WTC11 (cell line): Measurements from ENCODE around the gene SNX1. TPM values are rescaled to one million over a fixed set of nuclear protein-coding genes. Genes with fewer than 3 reads are reported as not detected.

Experiments
- ATAC-seq: fragments of 200-7000 bp; cut with Tn5 transposase; 2 replicates; pipeline ENCODE4 v1.10.0; 2021; ENCODE audit warnings: mild to moderate bottlenecking, moderate library complexity
- CTCF ChIA-PET: fragments of 300-600 bp; sonication (Branson Sonifier 250); formaldehyde crosslinking; loops from one replicate; lab custom pipeline; 2021; ENCODE audit warnings: antibody characterized with exemption; lab: Charles Lee
- POLR2A ChIA-PET: fragments of 350-600 bp; sonication (Branson Sonifier 250); formaldehyde crosslinking; loops from one replicate; lab custom pipeline; 2021; ENCODE audit warnings: antibody characterized with exemption; lab: Charles Lee
- DNase-seq: peaks from one replicate; pipeline ENCODE4 v3.0.0; 2021; ENCODE audit warnings: low spot score
- H3K27ac Mint-ChIP-seq: 2 replicates; pipeline ENCODE4 v1.8.0; 2021; ENCODE audit warnings: mixed read lengths
- H3K27me3 Mint-ChIP-seq: 2 replicates; pipeline ENCODE4 v1.8.0; 2021; ENCODE audit warnings: low read depth, mild to moderate bottlenecking, moderate library complexity, mixed read lengths
- H3K36me3 Mint-ChIP-seq: 2 replicates; pipeline ENCODE4 v1.8.0; 2021; ENCODE audit warnings: mixed read lengths
- H3K4me1 Mint-ChIP-seq: 2 replicates; pipeline ENCODE4 v1.8.0; 2022; ENCODE audit warnings: mixed read lengths
- H3K4me3 Mint-ChIP-seq: 2 replicates; pipeline ENCODE4 v1.8.0; 2021; ENCODE audit warnings: mild to moderate bottlenecking, moderate library complexity, mixed read lengths
- H3K9me3 Mint-ChIP-seq: 2 replicates; pipeline ENCODE4 v1.8.0; 2021; ENCODE audit warnings: mixed read lengths
- AR ChIP-seq: fragments of 250-450 bp; sonication (Bioruptor Pico); IDR thresholded peaks from 2 replicates; pipeline ENCODE4 v1.9.0; 2021; ENCODE audit warnings: mild to moderate bottlenecking
- CREB1 ChIP-seq: sonication (generic); formaldehyde crosslinking; IDR thresholded peaks from 2 replicates; pipeline ENCODE4 v1.8.0; 2023; ENCODE audit warnings: mild to moderate bottlenecking, missing genetic modification reagents
- EMX1 ChIP-seq: fragments of 250-450 bp; sonication (Bioruptor Pico); IDR thresholded peaks from 2 replicates; pipeline ENCODE4 v1.8.0; 2021; ENCODE audit warnings: mild to moderate bottlenecking
- FOXJ3 ChIP-seq: sonication (generic); formaldehyde crosslinking; IDR thresholded peaks from 2 replicates; pipeline ENCODE4 v1.9.0; 2021; ENCODE audit warnings: missing genetic modification reagents, mild to moderate bottlenecking, borderline replicate concordance
- FOXK1 ChIP-seq: sonication (generic); formaldehyde crosslinking; IDR thresholded peaks from 2 replicates; pipeline ENCODE4 v1.8.0; 2022; ENCODE audit warnings: mild to moderate bottlenecking, moderate library complexity, missing genetic modification reagents
- GRHL2 ChIP-seq: fragments of 250-450 bp; sonication (Bioruptor Pico); IDR thresholded peaks from 2 replicates; pipeline ENCODE4 v1.8.0; 2022; ENCODE audit warnings: mild to moderate bottlenecking, moderate library complexity; ENCODE audit not compliant: insufficient replicate concordance, severe bottlenecking
- IRF2 ChIP-seq: sonication (generic); formaldehyde crosslinking; IDR thresholded peaks from 2 replicates; pipeline ENCODE4 v1.8.0; 2022; ENCODE audit warnings: low read depth, missing genetic modification reagents, borderline replicate concordance
- MYBL2 ChIP-seq: sonication (generic); formaldehyde crosslinking; IDR thresholded peaks from 2 replicates; pipeline ENCODE4 v1.8.1; 2023; ENCODE audit warnings: mild to moderate bottlenecking, moderate library complexity, missing genetic modification reagents
- NFATC4 ChIP-seq: fragments of 250-450 bp; sonication (Bioruptor Pico); IDR thresholded peaks from 2 replicates; pipeline ENCODE4 v1.9.0; 2021; ENCODE audit warnings: mild to moderate bottlenecking
- NR3C1 ChIP-seq: sonication (generic); formaldehyde crosslinking; conservative IDR thresholded peaks from 2 replicates; pipeline ENCODE4 v1.8.1; 2023; ENCODE audit warnings: low read depth, mild to moderate bottlenecking, missing genetic modification reagents
- RELA ChIP-seq: sonication (generic); formaldehyde crosslinking; IDR thresholded peaks from 2 replicates; pipeline ENCODE4 v1.8.1; 2022; ENCODE audit warnings: missing genetic modification reagents, mild to moderate bottlenecking, borderline replicate concordance
- SOX15 ChIP-seq: fragments of 250-450 bp; sonication (Bioruptor Pico); IDR thresholded peaks from 2 replicates; pipeline ENCODE4 v1.9.0; 2021; ENCODE audit warnings: mild to moderate bottlenecking
- TEAD4 ChIP-seq: sonication (generic); formaldehyde crosslinking; IDR thresholded peaks from 2 replicates; pipeline ENCODE4 v1.8.0; 2022; ENCODE audit warnings: mild to moderate bottlenecking, missing genetic modification reagents
- ZNF121 ChIP-seq: sonication (generic); formaldehyde crosslinking; IDR thresholded peaks from 2 replicates; pipeline ENCODE4 v1.8.0; 2023; ENCODE audit warnings: missing genetic modification reagents
- ZNF281 ChIP-seq: sonication (generic); formaldehyde crosslinking; IDR thresholded peaks from 2 replicates; pipeline ENCODE4 v1.8.0; 2023; ENCODE audit warnings: mild to moderate bottlenecking, missing genetic modification reagents
- ZNF396 ChIP-seq: fragments of 250-450 bp; sonication (Bioruptor Pico); IDR thresholded peaks from 2 replicates; pipeline ENCODE4 v1.8.0; 2021; ENCODE audit warnings: mild to moderate bottlenecking, moderate library complexity, borderline replicate concordance
- total RNA-seq: library from RNA; stranded (reverse); gene quantifications from 3 replicates; pipeline ENCODE4 v1.2.3, GENCODE V29; 2021
- TF ChIP-seq, protein P1 (sequence below): sonication (generic); formaldehyde crosslinking; IDR thresholded peaks from 2 replicates; pipeline ENCODE4 v1.8.0; 2023; ENCODE audit warnings: missing genetic modification reagents, mild to moderate bottlenecking, borderline replicate concordance
- TF ChIP-seq, protein P2 (sequence below): fragments of 250-450 bp; sonication (Bioruptor Pico); IDR thresholded peaks from 2 replicates; pipeline ENCODE4 v1.9.0; 2021; ENCODE audit warnings: mild to moderate bottlenecking
- TF ChIP-seq, protein P3 (sequence below): sonication (generic); formaldehyde crosslinking; conservative IDR thresholded peaks from 2 replicates; pipeline ENCODE4 v1.8.1; 2023; ENCODE audit warnings: mild to moderate bottlenecking, low read depth, missing genetic modification reagents, moderate library complexity
- TF ChIP-seq, protein P4 (sequence below): fragments of 200-600 bp; IDR thresholded peaks from 2 replicates; pipeline ENCODE4 v1.8.0; 2022; ENCODE audit warnings: antibody characterized with exemption

The SNX1 gene
- total RNA-seq, 1 experiment from 2014 or later = 65.7 TPM

DNA sequence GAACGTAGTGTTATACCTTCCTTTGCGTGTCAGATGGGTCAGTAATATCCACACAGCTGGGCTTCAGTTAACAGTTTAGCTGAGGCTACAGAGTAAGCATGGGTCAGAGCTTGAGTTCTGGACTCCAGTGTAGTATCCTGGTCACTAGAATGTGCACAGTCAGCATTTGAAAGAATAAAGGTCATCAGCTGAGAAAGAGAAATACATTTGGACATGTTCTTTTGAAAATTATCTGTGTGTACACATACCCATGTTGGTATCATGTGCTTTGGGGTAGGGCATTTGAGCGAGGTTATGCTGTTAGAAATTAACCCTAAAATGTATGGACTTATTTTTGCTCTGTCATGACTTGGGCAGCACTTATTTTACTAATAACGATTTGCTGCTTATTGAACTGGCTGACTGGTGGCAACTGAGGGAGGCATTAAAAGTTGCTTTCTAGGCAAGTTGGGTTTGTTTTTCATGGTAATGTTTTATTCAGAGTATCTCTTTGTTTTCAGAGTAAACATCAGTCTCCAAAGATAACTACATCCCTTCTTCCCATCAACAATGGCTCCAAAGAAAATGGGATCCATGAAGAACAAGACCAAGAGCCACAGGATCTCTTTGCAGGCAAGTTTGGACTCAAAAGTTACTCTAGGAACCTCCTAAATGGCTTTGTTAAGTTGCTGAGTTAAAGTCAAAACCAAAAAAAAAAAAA, 16.4 kb downstream of the SNX1 start:
- ATAC-seq (no peak), DNase-seq (no peak)
- POLR2A ChIA-PET = interaction anchor here (0.5 to 1.4 kb wide), 2 partner anchors 19 to 55 kb away, joined by 3 to 8 read pairs; partner anchors contain the start of gene CIAO2A
- Mint-ChIP-seq H3K4me1 (peaks cover 8% of the 10 kb centered on the region), H3K27ac (0 out of 2 replicates have a peak overlapping the region, but pooled peaks have one; percentile 23), H3K27me3 (no peaks in the 10 kb centered on the region), H3K36me3 (peaks cover 13% of the 10 kb centered on the region), H3K9me3 (no peaks in the 10 kb centered on the region), H3K4me3 (no peak overlapping the region)
- TF ChIP-seq, protein P1, sequence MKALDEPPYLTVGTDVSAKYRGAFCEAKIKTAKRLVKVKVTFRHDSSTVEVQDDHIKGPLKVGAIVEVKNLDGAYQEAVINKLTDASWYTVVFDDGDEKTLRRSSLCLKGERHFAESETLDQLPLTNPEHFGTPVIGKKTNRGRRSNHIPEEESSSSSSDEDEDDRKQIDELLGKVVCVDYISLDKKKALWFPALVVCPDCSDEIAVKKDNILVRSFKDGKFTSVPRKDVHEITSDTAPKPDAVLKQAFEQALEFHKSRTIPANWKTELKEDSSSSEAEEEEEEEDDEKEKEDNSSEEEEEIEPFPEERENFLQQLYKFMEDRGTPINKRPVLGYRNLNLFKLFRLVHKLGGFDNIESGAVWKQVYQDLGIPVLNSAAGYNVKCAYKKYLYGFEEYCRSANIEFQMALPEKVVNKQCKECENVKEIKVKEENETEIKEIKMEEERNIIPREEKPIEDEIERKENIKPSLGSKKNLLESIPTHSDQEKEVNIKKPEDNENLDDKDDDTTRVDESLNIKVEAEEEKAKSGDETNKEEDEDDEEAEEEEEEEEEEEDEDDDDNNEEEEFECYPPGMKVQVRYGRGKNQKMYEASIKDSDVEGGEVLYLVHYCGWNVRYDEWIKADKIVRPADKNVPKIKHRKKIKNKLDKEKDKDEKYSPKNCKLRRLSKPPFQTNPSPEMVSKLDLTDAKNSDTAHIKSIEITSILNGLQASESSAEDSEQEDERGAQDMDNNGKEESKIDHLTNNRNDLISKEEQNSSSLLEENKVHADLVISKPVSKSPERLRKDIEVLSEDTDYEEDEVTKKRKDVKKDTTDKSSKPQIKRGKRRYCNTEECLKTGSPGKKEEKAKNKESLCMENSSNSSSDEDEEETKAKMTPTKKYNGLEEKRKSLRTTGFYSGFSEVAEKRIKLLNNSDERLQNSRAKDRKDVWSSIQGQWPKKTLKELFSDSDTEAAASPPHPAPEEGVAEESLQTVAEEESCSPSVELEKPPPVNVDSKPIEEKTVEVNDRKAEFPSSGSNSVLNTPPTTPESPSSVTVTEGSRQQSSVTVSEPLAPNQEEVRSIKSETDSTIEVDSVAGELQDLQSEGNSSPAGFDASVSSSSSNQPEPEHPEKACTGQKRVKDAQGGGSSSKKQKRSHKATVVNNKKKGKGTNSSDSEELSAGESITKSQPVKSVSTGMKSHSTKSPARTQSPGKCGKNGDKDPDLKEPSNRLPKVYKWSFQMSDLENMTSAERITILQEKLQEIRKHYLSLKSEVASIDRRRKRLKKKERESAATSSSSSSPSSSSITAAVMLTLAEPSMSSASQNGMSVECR = no peak
- TF ChIP-seq ZNF281 (CRISPR knock-in tag) (no peak), MYBL2 (CRISPR knock-in tag) (no peak), AR (CRISPR knock-in tag) (no peak), FOXJ3 (CRISPR knock-in tag) (no peak), RELA (CRISPR knock-in tag) (no peak), NR3C1 (CRISPR knock-in tag) (no peak), FOXK1 (CRISPR knock-in tag) (no peak), CREB1 (CRISPR knock-in tag) (no peak), IRF2 (CRISPR knock-in tag) (no peak), ZNF121 (CRISPR knock-in tag) (no peak), ZNF396 (no peak), EMX1 (no peak), NFATC4 (CRISPR knock-in tag) (no peak), GRHL2 (CRISPR knock-in tag) (no peak), TEAD4 (CRISPR knock-in tag) (no peak), SOX15 (CRISPR knock-in tag) (no peak)
- TF ChIP-seq, protein P2, sequence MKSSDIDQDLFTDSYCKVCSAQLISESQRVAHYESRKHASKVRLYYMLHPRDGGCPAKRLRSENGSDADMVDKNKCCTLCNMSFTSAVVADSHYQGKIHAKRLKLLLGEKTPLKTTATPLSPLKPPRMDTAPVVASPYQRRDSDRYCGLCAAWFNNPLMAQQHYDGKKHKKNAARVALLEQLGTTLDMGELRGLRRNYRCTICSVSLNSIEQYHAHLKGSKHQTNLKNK (CRISPR knock-in tag) = no peak
- TF ChIP-seq, protein P3, sequence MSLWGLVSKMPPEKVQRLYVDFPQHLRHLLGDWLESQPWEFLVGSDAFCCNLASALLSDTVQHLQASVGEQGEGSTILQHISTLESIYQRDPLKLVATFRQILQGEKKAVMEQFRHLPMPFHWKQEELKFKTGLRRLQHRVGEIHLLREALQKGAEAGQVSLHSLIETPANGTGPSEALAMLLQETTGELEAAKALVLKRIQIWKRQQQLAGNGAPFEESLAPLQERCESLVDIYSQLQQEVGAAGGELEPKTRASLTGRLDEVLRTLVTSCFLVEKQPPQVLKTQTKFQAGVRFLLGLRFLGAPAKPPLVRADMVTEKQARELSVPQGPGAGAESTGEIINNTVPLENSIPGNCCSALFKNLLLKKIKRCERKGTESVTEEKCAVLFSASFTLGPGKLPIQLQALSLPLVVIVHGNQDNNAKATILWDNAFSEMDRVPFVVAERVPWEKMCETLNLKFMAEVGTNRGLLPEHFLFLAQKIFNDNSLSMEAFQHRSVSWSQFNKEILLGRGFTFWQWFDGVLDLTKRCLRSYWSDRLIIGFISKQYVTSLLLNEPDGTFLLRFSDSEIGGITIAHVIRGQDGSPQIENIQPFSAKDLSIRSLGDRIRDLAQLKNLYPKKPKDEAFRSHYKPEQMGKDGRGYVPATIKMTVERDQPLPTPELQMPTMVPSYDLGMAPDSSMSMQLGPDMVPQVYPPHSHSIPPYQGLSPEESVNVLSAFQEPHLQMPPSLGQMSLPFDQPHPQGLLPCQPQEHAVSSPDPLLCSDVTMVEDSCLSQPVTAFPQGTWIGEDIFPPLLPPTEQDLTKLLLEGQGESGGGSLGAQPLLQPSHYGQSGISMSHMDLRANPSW = no peak
- TF ChIP-seq, protein P4, sequence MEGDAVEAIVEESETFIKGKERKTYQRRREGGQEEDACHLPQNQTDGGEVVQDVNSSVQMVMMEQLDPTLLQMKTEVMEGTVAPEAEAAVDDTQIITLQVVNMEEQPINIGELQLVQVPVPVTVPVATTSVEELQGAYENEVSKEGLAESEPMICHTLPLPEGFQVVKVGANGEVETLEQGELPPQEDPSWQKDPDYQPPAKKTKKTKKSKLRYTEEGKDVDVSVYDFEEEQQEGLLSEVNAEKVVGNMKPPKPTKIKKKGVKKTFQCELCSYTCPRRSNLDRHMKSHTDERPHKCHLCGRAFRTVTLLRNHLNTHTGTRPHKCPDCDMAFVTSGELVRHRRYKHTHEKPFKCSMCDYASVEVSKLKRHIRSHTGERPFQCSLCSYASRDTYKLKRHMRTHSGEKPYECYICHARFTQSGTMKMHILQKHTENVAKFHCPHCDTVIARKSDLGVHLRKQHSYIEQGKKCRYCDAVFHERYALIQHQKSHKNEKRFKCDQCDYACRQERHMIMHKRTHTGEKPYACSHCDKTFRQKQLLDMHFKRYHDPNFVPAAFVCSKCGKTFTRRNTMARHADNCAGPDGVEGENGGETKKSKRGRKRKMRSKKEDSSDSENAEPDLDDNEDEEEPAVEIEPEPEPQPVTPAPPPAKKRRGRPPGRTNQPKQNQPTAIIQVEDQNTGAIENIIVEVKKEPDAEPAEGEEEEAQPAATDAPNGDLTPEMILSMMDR = no peak
- CTCF ChIA-PET = interaction anchor here (1.2 to 2.3 kb wide), 2 partner anchors 41 to 51 kb away, joined by 5 to 14 read pairs; partner anchors contain the start of gene PPIB
